ENCODE data around the gene TCHP.

DNA sequence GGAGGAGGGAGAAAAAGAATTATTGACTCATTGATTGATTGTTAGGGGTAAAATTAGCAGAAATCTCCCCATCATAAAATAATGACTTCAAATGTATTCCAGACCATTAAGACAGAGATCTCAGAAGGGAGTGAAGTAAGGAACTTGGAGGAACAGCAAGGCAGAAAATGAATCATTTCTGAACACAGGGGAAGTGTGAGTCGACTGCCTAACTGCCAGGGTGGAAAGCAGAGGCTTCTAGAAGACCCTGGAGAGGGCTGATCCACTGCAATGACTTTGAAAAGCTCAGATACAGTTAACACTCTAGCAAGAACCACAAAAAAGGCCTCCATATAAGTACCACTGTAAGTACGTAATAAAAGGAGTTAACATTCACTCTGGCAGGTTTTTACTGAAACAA is 29.4 kb upstream of the TCHP start:
- TF ChIP-seq DNMT1 (CRISPR knock-in tag; IDR thresholded peaks at IDR 0.05) (no peak), ELF1 (CRISPR knock-in tag; IDR thresholded peaks at IDR 0.05) (no peak), ZNF740 (CRISPR knock-in tag; IDR thresholded peaks at IDR 0.05) (no peak), RNF2 (conservative IDR thresholded peaks at IDR 0.05; ENCODE audit: low read depth) (no peak), SIN3A (IDR thresholded peaks at IDR 0.05; ENCODE audit: borderline replicate concordance, low read depth, low read length) (no peak), ZNF24 (IDR thresholded peaks at IDR 0.05) (no peak)

All from HepG2 (cell line).